Left lung (tissue), 10 donors: ENCODE measurements around the gene BMERB1. TPM values are rescaled to one million over a fixed set of nuclear protein-coding genes. Genes with fewer than 3 reads are reported as not detected.

Experiments used
- ATAC-seq: fragments of 200-7000 bp; cut with Tn5 transposase; one replicate; pipeline ENCODE4 v1.9.1; 2020; ENCODE audit warnings: moderate library complexity
- DNase-seq, 4 donors: peaks; one replicate each; pipeline ENCODE4 v3.0.0-alpha.2; 2013 to 2020
- H3K27ac ChIP-seq, 2 donors: fragments of 200-600 bp; sonication (generic) in 1 of 2; one replicate each; pipeline versions ENCODE4 v1.5.0 to v1.8.0; 2020 to 2021
- H3K27me3 ChIP-seq, 2 donors: fragments of 200-600 bp; sonication (generic) in 1 of 2; one replicate each; pipeline versions ENCODE4 v1.5.0 to v1.8.0; 2020 to 2021
- H3K36me3 ChIP-seq, 2 donors: fragments of 200-600 bp; sonication (generic) in 1 of 2; one replicate each; pipeline versions ENCODE4 v1.5.0 to v1.8.0; 2020 to 2021
- H3K4me1 ChIP-seq, 2 donors: fragments of 200-600 bp; one replicate each; pipeline ENCODE4 v1.8.0; 2021
- H3K4me3 ChIP-seq, 2 donors: fragments of 200-600 bp; sonication (generic) in 1 of 2; one replicate each; pipeline versions ENCODE4 v1.5.0 to v1.8.0; 2020 to 2021; ENCODE audit warnings: mild to moderate bottlenecking in 1 of 2
- H3K9me3 ChIP-seq, 2 donors: fragments of 200-600 bp; sonication (generic) in 1 of 2; one replicate each; pipeline versions ENCODE4 v1.5.0 to v1.8.0; 2020 to 2021
- CTCF ChIP-seq, 2 donors: fragments of 200-600 bp; sonication (generic) in 1 of 2; IDR thresholded peaks; one replicate each; pipeline versions ENCODE4 v1.5.0 to v1.8.0; 2021; ENCODE audit warnings: antibody characterized with exemption in 2 of 2
- intact Hi-C, 2 donors: fragments of 100-400 bp; cut with DNase I; formaldehyde crosslinking; loops; one replicate each; pipeline versions ENCODE4 v1.11.2 to v1.14.2; 2022
- polyA plus RNA-seq, 6 donors: library from polyadenylated mRNA; unstranded; fragments of 120-200 nt; gene quantifications; one replicate each; pipeline ENCODE4 v1.2.1, GENCODE V29; 2013; ENCODE audit not compliant: insufficient read length in 6 of 6
- total RNA-seq, 2 donors: library from RNA; stranded (reverse); fragmentation: NEBNext Ultra II Directional; extraction: Animal tissue kit (Norgen Biotek cat#: 25700); gene quantifications; one replicate each; pipeline ENCODE4 v1.2.1, GENCODE V29; 2021
- donor health status: DM: no; HTN: yes; CAD: no.
- donor health status: DM: no; HTN: no; CAD: no.

Gene BMERB1
- total and polyA plus RNA-seq, 8 donors: 12.0 to 45.8 (median 38.4) TPM

- intact Hi-C loops: no loop called here
- no peak for ATAC-seq
- no peak for DNase-seq
- H3K4me1 ChIP-seq: peaks cover 0 to 6% of the 10 kb centered on the region in 2 donors
- H3K9me3 ChIP-seq: no peaks in the 10 kb centered on the region
- H3K36me3 ChIP-seq: no peaks in the 10 kb centered on the region
- TF ChIP-seq CTCF (IDR thresholded peaks at IDR 0.05): no peak
- no peaks in the 10 kb centered on the region for H3K27me3 ChIP-seq
- H3K4me3 ChIP-seq: no peak overlapping the region
- no peak overlapping the region for H3K27ac ChIP-seq
These were observed 73.0 kb downstream of the BMERB1 start for GRCh38 chr16:15507301-15507958.

GRCh38 chr16:15507959-15508627 lies 73.7 kb downstream of the BMERB1 start:
- no peak for ATAC-seq
- no peak for DNase-seq
- Histone ChIP-seq H3K27me3 (no peaks in the 10 kb centered on the region), H3K4me1 (peaks cover 0 to 6% of the 10 kb centered on the region in 2 donors), H3K4me3 (no peak overlapping the region), H3K36me3 (no peaks in the 10 kb centered on the region), H3K9me3 (no peaks in the 10 kb centered on the region), H3K27ac (no peak overlapping the region)
- TF ChIP-seq CTCF (IDR thresholded peaks at IDR 0.05): no peak
- intact Hi-C loops: no loop called here

DNA sequence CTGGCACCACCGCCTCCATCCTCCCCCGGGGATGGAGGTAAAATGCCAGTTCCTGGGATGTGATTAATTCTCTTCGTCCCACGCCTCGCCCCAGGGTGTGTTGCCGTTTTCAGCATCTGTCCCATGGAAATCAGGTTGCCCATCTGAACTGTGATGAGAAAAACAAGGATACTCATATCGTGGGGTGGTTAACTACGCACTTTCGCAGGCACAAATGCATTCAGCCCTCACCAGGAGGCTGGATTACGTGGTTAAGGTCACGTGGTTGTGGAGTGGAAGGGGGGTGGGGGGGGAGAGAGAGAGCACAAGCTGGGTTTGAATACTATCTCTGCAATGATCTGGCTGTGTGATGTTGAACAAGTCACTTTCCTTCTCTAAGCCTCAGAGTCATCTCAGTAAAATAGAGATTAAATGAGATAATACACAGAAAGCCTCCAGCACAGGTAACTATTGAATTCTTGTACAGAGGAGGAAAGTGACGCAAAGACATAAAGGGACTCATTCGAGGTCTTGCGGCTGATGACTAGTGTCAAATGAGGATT lies 74.7 kb downstream of the BMERB1 start:
- Histone ChIP-seq H3K36me3 (no peaks in the 10 kb centered on the region), H3K27ac (no peak overlapping the region), H3K9me3 (no peaks in the 10 kb centered on the region), H3K4me1 (peaks cover 0 to 6% of the 10 kb centered on the region in 2 donors), H3K27me3 (no peaks in the 10 kb centered on the region), H3K4me3 (no peak overlapping the region)
- intact Hi-C loops: no loop called here
- no peak for DNase-seq
- ATAC-seq: no peak
- no peak for TF ChIP-seq CTCF (IDR thresholded peaks at IDR 0.05)

DNA sequence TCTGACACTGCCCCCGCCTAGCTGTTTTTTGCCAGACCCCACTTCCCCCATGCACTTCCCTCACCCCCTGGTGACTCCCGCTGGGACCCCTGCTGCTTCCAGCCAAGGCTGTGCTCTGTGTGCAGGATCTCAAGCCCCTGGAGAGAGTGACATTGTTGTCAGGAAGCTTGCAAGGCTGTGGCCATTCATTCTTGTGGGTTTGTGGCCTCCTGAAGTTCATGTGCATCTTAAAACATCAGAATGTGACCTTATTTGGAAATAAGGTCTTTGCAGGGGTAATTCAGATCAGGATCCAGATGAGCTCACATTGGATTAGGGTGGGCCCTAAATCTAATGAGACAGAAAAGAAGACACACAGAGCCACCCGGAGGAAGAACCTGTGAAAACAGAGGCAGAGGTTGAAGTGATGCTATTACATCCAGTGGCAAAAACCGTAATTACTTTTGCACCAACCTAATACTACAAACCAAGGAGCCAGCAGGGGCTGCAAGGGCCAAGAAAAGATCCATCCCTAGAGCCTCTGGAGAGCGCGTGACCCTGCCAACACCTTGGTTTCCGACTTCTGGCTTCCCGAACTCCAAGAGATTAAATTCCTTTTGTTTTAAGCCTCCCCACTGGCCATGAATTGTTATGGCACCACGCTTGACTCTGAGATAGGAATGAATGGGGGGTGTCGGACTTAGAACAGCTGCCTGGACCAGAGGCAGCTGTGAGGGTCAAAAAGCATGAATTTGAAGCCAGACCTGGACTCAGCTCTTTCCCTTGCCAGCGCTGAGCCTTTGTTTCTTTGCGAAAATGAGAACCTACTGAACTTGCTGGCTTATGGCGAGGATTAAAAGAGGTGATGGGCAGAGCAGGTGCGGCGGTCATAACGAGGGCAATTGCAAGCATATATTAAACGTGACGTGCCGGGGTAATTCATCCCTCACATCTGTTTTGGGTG lies 75.5 kb downstream of the BMERB1 start:
- Histone ChIP-seq H3K36me3 (no peaks in the 10 kb centered on the region), H3K9me3 (no peaks in the 10 kb centered on the region), H3K4me3 (no peak overlapping the region), H3K27ac (no peak overlapping the region), H3K4me1 (peaks cover 0 to 6% of the 10 kb centered on the region in 2 donors), H3K27me3 (no peaks in the 10 kb centered on the region)
- intact Hi-C loops: no loop called here
- TF ChIP-seq CTCF (IDR thresholded peaks at IDR 0.05): no peak
- DNase-seq: no peak
- ATAC-seq: no peak
